ENCODE data around the gene CACNA1I.

Gene CACNA1I

GRCh38 chr22:39651053-39651996 lies 80.8 kb downstream of the CACNA1I start:
- in situ Hi-C loops (cut with HindIII; ENCODE audit: low sequenced_read_pairs), result no loop called here
- DNase-seq (ENCODE audit: low read depth), result no peak
- H3K4me3 ChIP-seq (ENCODE audit: low read depth, low read length), result no peak overlapping the region
- no peak for TF ChIP-seq CTCF (IDR thresholded peaks at IDR 0.05; ENCODE audit: low read depth, low read length, missing control alignments)

- in situ Hi-C loops (cut with HindIII; ENCODE audit: low sequenced_read_pairs), result no loop called here
- H3K4me3 ChIP-seq (ENCODE audit: low read depth, low read length), result no peak overlapping the region
- no peak for TF ChIP-seq CTCF (IDR thresholded peaks at IDR 0.05; ENCODE audit: low read depth, low read length, missing control alignments)
- DNase-seq (ENCODE audit: low read depth), result no peak
These were observed 82.6 kb downstream of the CACNA1I start for GRCh38 chr22:39652990-39653786.

- in situ Hi-C loops (cut with HindIII; ENCODE audit: low sequenced_read_pairs), result no loop called here
- no peak overlapping the region for H3K4me3 ChIP-seq (ENCODE audit: low read depth, low read length)
- TF ChIP-seq CTCF (IDR thresholded peaks at IDR 0.05; ENCODE audit: low read depth, low read length, missing control alignments), result no peak
- no peak for DNase-seq (ENCODE audit: low read depth)
These were observed 83.2 kb downstream of the CACNA1I start for GRCh38 chr22:39653787-39654077.

- in situ Hi-C loops (cut with HindIII; ENCODE audit: low sequenced_read_pairs), result no loop called here
- H3K4me3 ChIP-seq (ENCODE audit: low read depth, low read length), result no peak overlapping the region
- no peak for DNase-seq (ENCODE audit: low read depth)
- TF ChIP-seq CTCF (IDR thresholded peaks at IDR 0.05; ENCODE audit: low read depth, low read length, missing control alignments), result no peak
These were observed 83.8 kb downstream of the CACNA1I start for GRCh38 chr22:39654131-39654926.

GRCh38 chr22:39655004-39655579 lies 84.5 kb downstream of the CACNA1I start:
- in situ Hi-C loops (cut with HindIII; ENCODE audit: low sequenced_read_pairs), result no loop called here
- H3K4me3 ChIP-seq (ENCODE audit: low read depth, low read length), result no peak overlapping the region
- DNase-seq (ENCODE audit: low read depth), result no peak
- TF ChIP-seq CTCF (IDR thresholded peaks at IDR 0.05; ENCODE audit: low read depth, low read length, missing control alignments), result peak; percentile 18

- in situ Hi-C loops (cut with HindIII; ENCODE audit: low sequenced_read_pairs), result no loop called here
- DNase-seq (ENCODE audit: low read depth), result no peak
- no peak for TF ChIP-seq CTCF (IDR thresholded peaks at IDR 0.05; ENCODE audit: low read depth, low read length, missing control alignments)
- no peak overlapping the region for H3K4me3 ChIP-seq (ENCODE audit: low read depth, low read length)
These were observed 85.3 kb downstream of the CACNA1I start for GRCh38 chr22:39655831-39656230.

Measured in astrocyte of the cerebellum (primary cell).